HepG2 (cell line): ENCODE measurements around the gene LYZL1. TPM values are rescaled to one million over a fixed set of nuclear protein-coding genes. Genes with fewer than 3 reads are reported as not detected.
"Not testable (repeated sequence)": the region's sequence is repeated elsewhere in the genome, so short reads cannot be mapped to it uniquely, and the experiment has no call there.

Source experiments
- ASH2L ChIP-seq: fragments of 300-600, 200-600 bp; sonication (generic); IDR thresholded peaks from 2 replicates; pipeline ENCODE4 v1.7.0; 2017; ENCODE audit warnings: low read depth, mild to moderate bottlenecking, moderate library complexity, mixed read lengths, low read length; ENCODE audit not compliant: insufficient read length
- CBFB ChIP-seq: sonication (generic); formaldehyde crosslinking; IDR thresholded peaks from 2 replicates; pipeline ENCODE4 v1.4.0; 2020; ENCODE audit warnings: missing genetic modification reagents
- DR1 ChIP-seq: sonication (generic); formaldehyde crosslinking; IDR thresholded peaks from 2 replicates; pipeline ENCODE4 v1.8.0; 2021; ENCODE audit warnings: mild to moderate bottlenecking, missing genetic modification reagents, inconsistent platforms
- ERF ChIP-seq: IDR thresholded peaks from 2 replicates; pipeline ENCODE4 v1.6.1; 2018; ENCODE audit warnings: missing biosample characterization, missing genetic modification reagents
- FOXP1 ChIP-seq, 2 experiments: fragments of 450-650 bp in 1 of 2; IDR thresholded peaks; 2 replicates each; pipeline ENCODE4 v1.6.1; 2017 to 2018; ENCODE audit warnings: antibody characterized with exemption in 1 of 2
- GATA4 ChIP-seq: sonication (generic); IDR thresholded peaks from 2 replicates; pipeline ENCODE4 v1.6.1; 2016; ENCODE audit warnings: antibody characterized with exemption, low read depth, borderline replicate concordance
- HIC2 ChIP-seq: sonication (generic); formaldehyde crosslinking; IDR thresholded peaks from 2 replicates; pipeline ENCODE4 v1.9.0; 2022; ENCODE audit warnings: low read depth, missing genetic modification reagents
- HNF1A ChIP-seq, 2 experiments: sonication (generic) in 1 of 2; formaldehyde crosslinking in 1 of 2; IDR thresholded peaks; 2 replicates each; pipeline versions ENCODE4 v1.4.0 to v1.6.1; 2016 to 2020; ENCODE audit warnings: borderline replicate concordance in 1 of 2, low read depth in 1 of 2, mild to moderate bottlenecking in 1 of 2, missing genetic modification reagents in 1 of 2
- KDM3A ChIP-seq: IDR thresholded peaks from 2 replicates; pipeline ENCODE4 v1.6.1; 2018; ENCODE audit warnings: low read depth, missing compliant biosample characterization
- KDM6A ChIP-seq: IDR thresholded peaks from 2 replicates; pipeline ENCODE4 v1.6.1; 2016; ENCODE audit warnings: low read depth
- LCORL ChIP-seq, 2 experiments: fragments of 450-650 bp in 1 of 2; sonication (generic) in 1 of 2; formaldehyde crosslinking in 1 of 2; IDR thresholded peaks; 2 replicates each; pipeline versions ENCODE4 v1.5.0 to v1.6.1; 2017 to 2020; ENCODE audit warnings: antibody characterized with exemption in 1 of 2, missing genetic modification reagents in 1 of 2
- MAZ ChIP-seq, 2 experiments: sonication (generic) in 1 of 2; formaldehyde crosslinking in 1 of 2; IDR thresholded peaks; 2 replicates each; pipeline versions ENCODE4 v1.5.0 to v1.6.1; 2012 to 2020; ENCODE audit warnings: low read depth in 2 of 2, mild to moderate bottlenecking in 2 of 2, borderline replicate concordance in 1 of 2, improper control_type of control experiment in 1 of 2, low read length in 1 of 2, missing genetic modification reagents in 1 of 2, moderate library complexity in 1 of 2
- MTA1 ChIP-seq: sonication (generic); formaldehyde crosslinking; IDR thresholded peaks from 2 replicates; pipeline ENCODE4 v1.4.0; 2020; ENCODE audit warnings: missing genetic modification reagents, mild to moderate bottlenecking, borderline replicate concordance
- NFIC ChIP-seq: IDR thresholded peaks from 2 replicates; pipeline ENCODE4 v1.6.1; 2012; ENCODE audit warnings: mild to moderate bottlenecking, low read length, inconsistent platforms
- SALL1 ChIP-seq: sonication (generic); formaldehyde crosslinking; IDR thresholded peaks from 2 replicates; pipeline ENCODE4 v1.8.0; 2022; ENCODE audit warnings: mild to moderate bottlenecking, missing genetic modification reagents
- SMAD3 ChIP-seq: sonication (generic); formaldehyde crosslinking; IDR thresholded peaks from 2 replicates; pipeline ENCODE4 v1.4.0; 2020; ENCODE audit warnings: missing genetic modification reagents
- SOX5 ChIP-seq: IDR thresholded peaks from 2 replicates; pipeline ENCODE4 v1.6.1; 2016; ENCODE audit warnings: borderline replicate concordance
- TBX3 ChIP-seq: fragments of 450-650 bp; IDR thresholded peaks from 2 replicates; pipeline ENCODE4 v1.6.1; 2017; ENCODE audit warnings: antibody characterized with exemption, mild to moderate bottlenecking, inconsistent platforms, borderline replicate concordance
- TEAD3 ChIP-seq: optimal IDR thresholded peaks from 2 replicates; pipeline ENCODE3; 2016; ENCODE audit warnings: borderline replicate concordance
- polyA plus RNA-seq, 8 experiments: library from polyadenylated mRNA; depleted of rRNA in 3 of 8; stranded (reverse) in 7 of 8; unstranded in 1 of 8; fragments of >200 nt; fragmentation: Illumina TruSeq in 4 of 8; extraction: Trizol in 4 of 8; gene quantifications; 2 replicates each; pipeline versions ENCODE4 v1.2.1 to v1.2.3, GENCODE V29; 2011 to 2016; ENCODE audit warnings: low read depth in 4 of 8, missing spikeins in 1 of 8, mixed read lengths in 1 of 8; ENCODE audit not compliant: insufficient read depth in 1 of 8
- total RNA-seq, 5 experiments: library from RNA; depleted of rRNA; stranded (reverse); fragments of >200 nt; fragmentation: Illumina TruSeq; extraction: Trizol; gene quantifications; 2 replicates each; pipeline ENCODE4 v1.2.3, GENCODE V29; 2016; ENCODE audit warnings: low read depth in 1 of 5

LYZL1 gene
- total and polyA plus RNA-seq, 2 of the 13 experiments (the other 11 are each of a cell fraction or from before 2014, with no cell fraction given) = not detected

DNA sequence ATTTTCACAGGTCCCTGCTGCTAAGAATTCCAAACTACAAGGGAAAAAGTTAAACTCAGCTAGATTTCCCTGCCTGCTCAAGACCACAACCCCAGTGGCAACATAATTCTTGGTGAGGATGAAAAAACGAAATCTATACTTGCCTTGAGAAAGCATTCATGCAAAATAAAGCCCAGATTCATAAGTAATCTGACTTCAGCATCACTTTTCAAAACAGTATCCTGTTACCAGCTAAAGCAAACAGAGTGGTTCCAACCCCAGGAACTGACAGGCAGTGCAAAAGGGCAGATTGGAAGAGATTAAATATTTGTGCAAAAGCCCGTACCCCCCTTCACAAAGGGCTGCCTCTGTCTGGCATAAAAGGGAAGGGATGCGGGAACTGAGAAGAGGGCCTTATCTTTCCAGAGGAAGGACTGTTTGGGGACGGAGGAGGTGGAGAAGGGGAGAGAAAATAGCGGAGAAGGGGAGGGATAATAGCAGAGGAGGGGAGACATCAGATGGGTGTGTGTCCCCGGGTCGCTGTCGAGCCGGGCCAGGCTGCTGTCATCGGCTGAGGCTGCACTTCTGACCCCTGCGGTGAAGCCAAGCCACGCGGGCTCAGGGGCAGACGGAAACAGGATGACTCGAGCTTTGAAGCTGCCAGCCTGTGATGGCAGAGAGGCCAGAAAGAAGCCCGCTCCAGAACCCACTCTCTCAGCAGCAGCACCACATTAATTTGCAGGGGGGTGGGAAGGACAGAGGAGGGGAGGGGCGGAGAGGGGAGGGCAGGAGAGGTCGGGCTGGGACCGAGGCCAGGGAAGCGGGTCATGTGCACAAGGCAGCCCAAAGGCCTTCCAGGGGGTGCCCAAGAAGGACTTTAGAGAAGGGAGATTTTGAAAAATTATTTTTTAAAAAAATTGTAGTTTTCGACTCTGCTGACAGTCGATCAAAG, 29.5 kb downstream of the LYZL1 start (continued):
- TF ChIP-seq SMAD3 (CRISPR knock-in tag) (0 out of 2 replicates have a peak, but pooled peaks have one; percentile 14), HNF1A (CRISPR knock-in tag; IDR thresholded peaks at IDR 0.05; ENCODE audit: borderline replicate concordance) (peak; percentile 67; the same call in 1 of the 2 replicates), TBX3 (peak; percentile 41; the same call in 1 of the 2 replicates), ERF (CRISPR knock-in tag) (peak; percentile 50; the same call in 1 of the 2 replicates), MAZ (IDR thresholded peaks at IDR 0.05; ENCODE audit: borderline replicate concordance, low read depth, low read length) (0 out of 2 replicates have a peak, but pooled peaks have one; percentile 22), NFIC (0 out of 2 replicates have a peak, but pooled peaks have one; percentile 61), CBFB (CRISPR knock-in tag) (peak; percentile 87; the same call in 1 of the 2 replicates), LCORL (CRISPR knock-in tag; IDR thresholded peaks at IDR 0.05) (peak; percentile 19; the same call in 1 of the 2 replicates), ASH2L (peak; percentile 86), MTA1 (CRISPR knock-in tag) (0 out of 2 replicates have a peak, but pooled peaks have one; percentile 33), FOXP1 (CRISPR knock-in tag; IDR thresholded peaks at IDR 0.05) (peak; percentile 65), GATA4 (peak; percentile 92; the same call in 1 of the 2 replicates), SALL1 (peak; percentile 83), SOX5 (peak; percentile 63), KDM3A (CRISPR knock-in tag) (0 out of 2 replicates have a peak, but pooled peaks have one; percentile 25), KDM6A (peak; percentile 70), DR1 (CRISPR knock-in tag) (peak; percentile 13; the same call in 1 of the 2 replicates), TEAD3 (peak; percentile 53), HIC2 (CRISPR knock-in tag) (peak; percentile 45; the same call in 1 of the 2 replicates)
- TF ChIP-seq HNF1A (IDR thresholded peaks at IDR 0.05; ENCODE audit: low read depth); MAZ (CRISPR knock-in tag; IDR thresholded peaks at IDR 0.05; ENCODE audit: low read depth); LCORL (IDR thresholded peaks at IDR 0.05); FOXP1 (IDR thresholded peaks at IDR 0.05): not testable (repeated sequence)
